Heart left ventricle (tissue), 16 donors: ENCODE data around the gene ADPRHL1. TPM values are rescaled to one million over a fixed set of nuclear protein-coding genes. Genes with fewer than 3 reads are reported as not detected.
A peak's percentile ranks its signal among the peaks of the same experiment; 100 is the strongest.

Experiments
- ATAC-seq, 4 donors: fragments of 200-7000 bp; cut with Tn5 transposase; one replicate each; pipeline ENCODE4 v1.9.1; 2020 to 2022; ENCODE audit warnings: moderate library complexity in 4 of 4, mild to moderate bottlenecking in 3 of 4, moderate number of reproducible peaks in 1 of 4
- DNase-seq, 5 donors: peaks; one replicate each; pipeline ENCODE4 v3.0.0-alpha.2; 2020
- H3K27ac ChIP-seq, 12 donors: fragments of 200-600 bp; sonication (generic) in 4 of 12; one replicate each; pipeline versions ENCODE4 v1.5.0 to v1.8.0; 2016 to 2022; ENCODE audit warnings: mild to moderate bottlenecking in 2 of 12
- H3K27me3 ChIP-seq, 9 donors: fragments of 200-600 bp; sonication (generic) in 2 of 9; one replicate each; pipeline versions ENCODE4 v1.5.1 to v1.8.0; 2016 to 2022; ENCODE audit warnings: mild to moderate bottlenecking in 3 of 9
- H3K36me3 ChIP-seq, 9 donors: fragments of 200-600 bp; sonication (generic) in 2 of 9; one replicate each; pipeline versions ENCODE4 v1.5.0 to v1.8.0; 2018 to 2022; ENCODE audit warnings: mild to moderate bottlenecking in 2 of 9
- H3K4me1 ChIP-seq, 12 donors: fragments of 200-600 bp; sonication (generic) in 4 of 12; one replicate each; pipeline versions ENCODE4 v1.5.0 to v1.8.0; 2016 to 2022; ENCODE audit warnings: mild to moderate bottlenecking in 3 of 12
- H3K4me3 ChIP-seq, 12 donors: fragments of 200-600 bp; sonication (generic) in 4 of 12; one replicate each; pipeline versions ENCODE4 v1.5.0 to v1.8.0; 2017 to 2022; ENCODE audit warnings: mild to moderate bottlenecking in 9 of 12, moderate library complexity in 4 of 12
- H3K9me3 ChIP-seq, 12 donors: fragments of 200-600 bp; sonication (generic) in 4 of 12; one replicate each; pipeline versions ENCODE4 v1.5.0 to v1.8.0; 2016 to 2022; ENCODE audit warnings: mild to moderate bottlenecking in 1 of 12
- POLR2A ChIP-seq, 2 donors: fragments of 450-650 bp; IDR thresholded peaks; one replicate each; pipeline ENCODE4 v1.6.1; 2017; ENCODE audit warnings: antibody characterized with exemption in 2 of 2, mild to moderate bottlenecking in 2 of 2, moderate library complexity in 2 of 2
- WGBS, 4 donors: extraction: QIAGEN DNeasy Blood & Tissue Kit in 2 of 4; methylation state at CpG; one replicate each; pipeline versions ENCODE4 v1.1.5 to v1.1.7; 2013 to 2018; 5-methylcytosine and 5-hydroxymethylcytosine counted together
- intact Hi-C, 10 donors: fragments of 100-400 bp; cut with DNase I; formaldehyde crosslinking; loops; one replicate each; pipeline versions ENCODE4 v1.11.1 to v1.14.2; 2022
- polyA plus RNA-seq, 2 donors: library from polyadenylated mRNA; stranded (reverse); fragments of 200-250 nt; gene quantifications; one replicate each; pipeline ENCODE4 v1.2.3, GENCODE V29; 2013
- total RNA-seq, 9 donors: library from RNA; depleted of rRNA in 2 of 9; stranded (reverse); fragments of >200 nt in 2 of 9; fragmentation: NEBNext Ultra II Directional in 3 of 9; extraction: Animal tissue kit (Norgen Biotek cat#: 25700) in 3 of 9; gene quantifications; one replicate each; pipeline versions ENCODE4 v1.1.0 to v1.2.4, GENCODE V29; 2016 to 2023
- TF ChIP-seq, protein P1 (sequence below), 12 donors: fragments of 200-600 bp; sonication (generic) in 4 of 12; IDR thresholded peaks; one replicate each; pipeline versions ENCODE4 v1.5.0 to v1.8.0; 2018 to 2022; ENCODE audit warnings: antibody characterized with exemption in 12 of 12, mild to moderate bottlenecking in 5 of 12
- donor health status: ischemic (EF 13 %, LVEDD 7.1; RV severe dilation, severe dysfunction).
- donor health status: healthy with polysubstance abuse.
- donor health status: DM: no; HTN: yes; CAD: no.
- donor health status: DM: no; HTN: no; CAD: no.
- donor health status: ischemic (EF 25% LVEDD 6.9; RV normal size, moderate dysfunction).
- donor health status: ischemic (EF 25% LVEDD 5.7; RV mildly dilated, moderate dysfunction).
- donor health status: healthy.
- donor health status: DM: yes; HTN: yes; CAD: no.
- donor health status: ischemic (EF 35%, LVEDD 5.7; RV mildly dilated, moderate dysfunction).
- donor health status: nonischemic (EF 11% LVEDD 7.7; RV severe dilation, severe dysfunction).
- donor health status: DM: yes; HTN: yes; CAD: no.
- donor health status: PGD.
- donor health status: ischemic (EF 29% LVEDD 5.4; RV normal size, mild dysfunction).
- donor health status: nonischemic (EF 23%, LVEDD 6.1; RV moderate dilation, normal function).

ADPRHL1 gene
- total and polyA plus RNA-seq, 11 donors, result 160 to 774 (median 521) TPM

DNA sequence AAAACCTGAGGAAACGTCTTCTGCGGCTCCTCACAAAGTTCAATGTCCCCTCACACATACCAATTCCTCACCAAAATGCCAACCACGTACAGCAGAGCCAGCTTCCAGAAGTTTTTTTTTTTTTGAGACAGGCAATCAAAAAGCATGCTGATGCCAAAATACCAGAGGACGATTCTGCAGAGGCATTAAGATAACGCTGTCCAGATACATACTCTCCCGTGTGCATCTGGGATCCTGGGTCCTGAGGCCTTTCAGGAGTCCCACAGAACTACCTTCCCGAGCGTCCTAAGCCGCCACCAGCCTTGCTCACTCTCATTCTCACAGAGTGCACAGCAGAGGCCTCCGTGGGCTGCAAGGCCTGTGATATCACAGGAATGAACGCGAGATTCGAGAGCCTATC lies 32.3 kb upstream of the ADPRHL1 start:
- H3K4me3 ChIP-seq, result peak overlapping the region in 5 of 12 donors; percentile 34 to 43 (median 39)
- ATAC-seq (peak; percentile 2 to 18 (median 9)), DNase-seq (peak in 1 of 5 donors; percentile 49)
- H3K27ac ChIP-seq, result peak overlapping the region in 11 of 12 donors; percentile 8 to 97 (median 74)
- TF ChIP-seq, protein P1, sequence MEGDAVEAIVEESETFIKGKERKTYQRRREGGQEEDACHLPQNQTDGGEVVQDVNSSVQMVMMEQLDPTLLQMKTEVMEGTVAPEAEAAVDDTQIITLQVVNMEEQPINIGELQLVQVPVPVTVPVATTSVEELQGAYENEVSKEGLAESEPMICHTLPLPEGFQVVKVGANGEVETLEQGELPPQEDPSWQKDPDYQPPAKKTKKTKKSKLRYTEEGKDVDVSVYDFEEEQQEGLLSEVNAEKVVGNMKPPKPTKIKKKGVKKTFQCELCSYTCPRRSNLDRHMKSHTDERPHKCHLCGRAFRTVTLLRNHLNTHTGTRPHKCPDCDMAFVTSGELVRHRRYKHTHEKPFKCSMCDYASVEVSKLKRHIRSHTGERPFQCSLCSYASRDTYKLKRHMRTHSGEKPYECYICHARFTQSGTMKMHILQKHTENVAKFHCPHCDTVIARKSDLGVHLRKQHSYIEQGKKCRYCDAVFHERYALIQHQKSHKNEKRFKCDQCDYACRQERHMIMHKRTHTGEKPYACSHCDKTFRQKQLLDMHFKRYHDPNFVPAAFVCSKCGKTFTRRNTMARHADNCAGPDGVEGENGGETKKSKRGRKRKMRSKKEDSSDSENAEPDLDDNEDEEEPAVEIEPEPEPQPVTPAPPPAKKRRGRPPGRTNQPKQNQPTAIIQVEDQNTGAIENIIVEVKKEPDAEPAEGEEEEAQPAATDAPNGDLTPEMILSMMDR (IDR thresholded peaks at IDR 0.05), result no peak
- TF ChIP-seq POLR2A (IDR thresholded peaks at IDR 0.05), result no peak
- peaks cover 0 to 10% (median 2%) of the 10 kb centered on the region in 9 donors for H3K36me3 ChIP-seq
- intact Hi-C loops, result no loop called here
- H3K27me3 ChIP-seq, result no peaks in the 10 kb centered on the region
- WGBS, 4 donors, result 49 to 64% (median 58%) methylated on average over 13 of the region's 13 CpGs
- H3K4me1 ChIP-seq, result peaks cover 0 to 68% (median 26%) of the 10 kb centered on the region in 12 donors
- H3K9me3 ChIP-seq, result no peaks in the 10 kb centered on the region

GRCh38 chr13:113483504-113484293 lies 30.4 kb upstream of the ADPRHL1 start:
- DNase-seq (peak in 3 of 5 donors; percentile 50 to 71 (median 62)), ATAC-seq (peak; percentile 61 to 83 (median 72))
- Histone ChIP-seq H3K4me1 (peaks cover 0 to 61% (median 20%) of the 10 kb centered on the region in 12 donors), H3K9me3 (no peaks in the 10 kb centered on the region), H3K27ac (peak overlapping the region; percentile 31 to 97 (median 74)), H3K4me3 (peak overlapping the region in 10 of 12 donors; percentile 0 to 43 (median 36)), H3K36me3 (peaks cover 0 to 28% (median 20%) of the 10 kb centered on the region in 9 donors), H3K27me3 (no peaks in the 10 kb centered on the region)
- intact Hi-C loops, result no loop called here
- TF ChIP-seq POLR2A (IDR thresholded peaks at IDR 0.05), result no peak
- 57 to 69% (median 66%) methylated on average over 35 to 36 of the region's 36 CpGs for WGBS, 4 donors

GRCh38 chr13:113483081-113483480 lies 29.8 kb upstream of the ADPRHL1 start:
- Histone ChIP-seq H3K27ac (peak overlapping the region in 11 of 12 donors; percentile 8 to 97 (median 74)), H3K4me3 (peak overlapping the region in 9 of 12 donors; percentile 0 to 43 (median 37)), H3K4me1 (peaks cover 0 to 54% (median 14%) of the 10 kb centered on the region in 12 donors)

DNA sequence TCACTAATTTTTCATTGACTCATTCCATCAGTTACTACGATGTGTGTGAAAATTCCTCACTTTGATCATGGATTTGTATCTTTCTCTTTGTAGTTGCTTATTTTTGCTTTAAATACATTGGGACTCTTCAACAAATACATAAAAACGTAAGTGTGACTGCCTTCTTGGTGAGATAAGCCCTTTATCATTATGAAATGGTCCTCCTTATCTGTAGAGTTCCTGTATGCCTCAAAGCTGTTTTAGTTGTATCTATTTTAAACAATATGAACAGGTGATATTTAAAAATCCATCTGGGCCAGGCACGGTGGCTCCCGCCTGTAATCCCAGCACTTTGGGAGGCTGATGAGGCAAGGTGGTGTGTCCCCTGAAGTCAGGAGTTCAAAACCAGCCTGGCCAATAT lies 25.9 kb upstream of the ADPRHL1 start:
- intact Hi-C loops, result no loop called here
- Histone ChIP-seq H3K36me3 (peaks cover 0 to 72% (median 55%) of the 10 kb centered on the region in 9 donors), H3K27ac (no peak overlapping the region), H3K4me3 (no peak overlapping the region), H3K27me3 (no peaks in the 10 kb centered on the region), H3K9me3 (no peaks in the 10 kb centered on the region), H3K4me1 (peaks cover 0 to 28% (median 4%) of the 10 kb centered on the region in 12 donors)
- DNase-seq, result no peak
- 63 to 73% (median 72%) methylated on average over 4 of the region's 4 CpGs for WGBS, 4 donors
- no peak for ATAC-seq
- no peak for TF ChIP-seq POLR2A (IDR thresholded peaks at IDR 0.05)
- TF ChIP-seq, protein P1 (IDR thresholded peaks at IDR 0.05), result no peak

More at GRCh38 chr13:113483081-113483480, 29.8 kb upstream of the ADPRHL1 start:
- H3K27me3 ChIP-seq, result no peaks in the 10 kb centered on the region
- intact Hi-C loops, result no loop called here
- ATAC-seq (no peak), DNase-seq (no peak)
- H3K9me3 ChIP-seq, result no peaks in the 10 kb centered on the region
- peaks cover 0 to 35% (median 26%) of the 10 kb centered on the region in 9 donors for H3K36me3 ChIP-seq
- WGBS, 4 donors, result 48 to 72% (median 62%) methylated on average over 7 of the region's 7 CpGs
- TF ChIP-seq, protein P1 (IDR thresholded peaks at IDR 0.05), result no peak
- TF ChIP-seq POLR2A (IDR thresholded peaks at IDR 0.05), result no peak
